ENCODE results near the gene PTPN3.
"Not testable (repeated sequence)": the region's sequence is repeated elsewhere in the genome, so short reads cannot be mapped to it uniquely, and the experiment has no call there.

The PTPN3 gene

GRCh38 chr9:109498195-109499092 is at the start of gene PTPN3:
TSS of gene PTPN3 (minus strand) at chr9:109498307. CDS start at chr9:109463434, 34,873 bp downstream.
- H3K27ac ChIP-seq, result peak within 1 kb of the TSS; percentile 80
- TF ChIP-seq ZFX (IDR thresholded peaks at IDR 0.05) (0 out of 2 replicates have a peak, but pooled peaks have one; percentile 23), CTCF (conservative IDR thresholded peaks at IDR 0.05) (no peak)

- H3K27ac ChIP-seq, result not testable (repeated sequence)
Observed at GRCh38 chr9:109544954-109545353, 46.8 kb upstream of the PTPN3 start.

GRCh38 chr9:109542922-109543321 is 44.8 kb upstream of the PTPN3 start:
- TF ChIP-seq CTCF (conservative IDR thresholded peaks at IDR 0.05), result no peak
- no peak for TF ChIP-seq ZFX (IDR thresholded peaks at IDR 0.05)
- no peak overlapping the region for H3K27ac ChIP-seq

- H3K27ac ChIP-seq, result no peak overlapping the region
- TF ChIP-seq ZFX (IDR thresholded peaks at IDR 0.05) (no peak), CTCF (conservative IDR thresholded peaks at IDR 0.05) (no peak)
Observed at GRCh38 chr9:109538346-109538745, 40.2 kb upstream of the PTPN3 start.

- TF ChIP-seq CTCF (conservative IDR thresholded peaks at IDR 0.05) (no peak), ZFX (IDR thresholded peaks at IDR 0.05) (no peak)
- no peak overlapping the region for H3K27ac ChIP-seq
Observed at GRCh38 chr9:109537288-109537687, 39.2 kb upstream of the PTPN3 start.

GRCh38 chr9:109536859-109537258 is 38.8 kb upstream of the PTPN3 start:
- no peak overlapping the region for H3K27ac ChIP-seq
- no peak for TF ChIP-seq ZFX (IDR thresholded peaks at IDR 0.05)
- TF ChIP-seq CTCF (conservative IDR thresholded peaks at IDR 0.05), result no peak

GRCh38 chr9:109535365-109535764 is 37.3 kb upstream of the PTPN3 start:
- H3K27ac ChIP-seq, result no peak overlapping the region
- no peak for TF ChIP-seq ZFX (IDR thresholded peaks at IDR 0.05)
- TF ChIP-seq CTCF (conservative IDR thresholded peaks at IDR 0.05), result no peak

GRCh38 chr9:109534151-109534550 is 36.0 kb upstream of the PTPN3 start:
- no peak overlapping the region for H3K27ac ChIP-seq
- TF ChIP-seq CTCF (conservative IDR thresholded peaks at IDR 0.05) (no peak), ZFX (IDR thresholded peaks at IDR 0.05) (no peak)

- not testable (repeated sequence) for H3K27ac ChIP-seq
Observed at GRCh38 chr9:109532652-109533051, 34.5 kb upstream of the PTPN3 start.

All from C4-2B (cell line).